ENCODE results near the gene MICU1.

GRCh38 chr10:72336259-72337038, 289.4 kb downstream of the MICU1 start:
- no peak for TF ChIP-seq CTCF (IDR thresholded peaks at IDR 0.05; ENCODE audit: low read depth, low read length, poor library complexity, severe bottlenecking)
- TF ChIP-seq EZH2phosphoT487 (IDR thresholded peaks at IDR 0.05; ENCODE audit: borderline replicate concordance, low read length): no peak
